Stimulated activated CD4-positive, alpha-beta T cell treated with anti-CD3 and anti-CD28 coated beads, Interleukin-12 subunit alpha, Interleukin-12 subunit beta, amount 100 ng/mL, for 4 hours (primary cell): ENCODE data around the gene LAMTOR1.
"Not testable (repeated sequence)": the region's sequence is repeated elsewhere in the genome, so short reads cannot be mapped to it uniquely, and the experiment has no call there.

Source experiments
- DNase-seq: peaks from one replicate; pipeline ENCODE4 v3.0.0-alpha.2; 2020

Gene LAMTOR1

DNA sequence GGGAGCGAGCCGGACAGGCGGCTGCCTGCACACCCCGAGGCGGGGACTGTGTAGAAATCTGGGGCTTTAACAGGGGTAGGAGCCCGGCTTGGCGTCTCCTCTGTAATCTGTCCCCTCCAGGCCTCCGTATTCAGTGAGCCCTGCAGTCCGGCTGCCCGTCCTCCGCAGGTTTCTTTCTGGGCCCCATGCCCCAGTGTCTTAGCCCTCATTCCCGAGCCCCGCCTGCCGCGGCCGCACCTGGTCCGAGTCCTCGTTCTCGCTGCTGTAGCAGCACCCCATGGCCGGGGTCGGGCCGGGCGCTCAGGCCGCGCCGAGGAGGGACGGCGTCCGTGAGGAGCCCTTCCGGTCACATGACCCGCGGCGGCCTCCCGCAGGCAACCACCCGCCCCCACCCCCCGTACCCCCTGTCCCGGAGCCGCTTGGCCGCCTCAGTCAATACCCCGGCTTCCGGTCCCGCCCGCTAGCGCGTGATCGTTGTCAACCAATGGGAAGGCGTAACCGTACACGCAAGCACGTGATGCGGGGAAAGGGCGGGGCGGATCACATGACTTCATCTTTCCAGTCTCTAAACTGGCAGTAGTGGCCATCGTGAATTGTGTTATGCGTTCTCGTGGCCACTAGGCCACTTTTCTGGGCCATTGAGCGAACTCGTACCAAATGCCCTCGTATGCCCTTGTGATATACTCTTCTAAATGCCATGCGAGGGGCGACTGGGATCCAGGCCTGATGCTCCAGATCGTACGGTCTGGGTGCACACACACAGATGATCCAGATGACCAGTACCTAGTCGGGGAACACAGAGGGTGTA is at the start of gene LAMTOR1:
TSS of gene LAMTOR1 (minus strand) at position 352 of the 808 bp plus-strand sequence. CDS start at position 279, 73 bp downstream.
- DNase-seq: peak; percentile 96

DNA sequence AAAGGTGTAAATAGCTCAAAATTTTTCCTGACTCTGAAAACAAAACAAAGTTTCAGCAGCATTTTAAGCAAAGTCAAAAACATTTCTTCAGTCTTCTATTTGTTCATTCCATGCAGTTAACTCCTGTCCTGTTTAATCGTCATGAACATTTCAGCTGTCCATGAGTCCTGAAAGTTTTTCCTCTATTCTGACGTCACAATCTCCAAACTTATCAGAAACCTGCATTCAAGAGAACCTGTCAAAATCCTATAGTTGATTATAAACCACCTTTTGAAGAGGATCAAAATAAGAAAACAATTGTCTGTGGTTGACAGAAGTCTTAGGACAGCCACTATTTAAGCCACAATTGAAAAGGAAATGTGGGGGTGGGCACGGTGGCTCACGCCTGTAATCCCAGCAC is 47.8 kb upstream of the LAMTOR1 start:
- DNase-seq: no peak

DNA sequence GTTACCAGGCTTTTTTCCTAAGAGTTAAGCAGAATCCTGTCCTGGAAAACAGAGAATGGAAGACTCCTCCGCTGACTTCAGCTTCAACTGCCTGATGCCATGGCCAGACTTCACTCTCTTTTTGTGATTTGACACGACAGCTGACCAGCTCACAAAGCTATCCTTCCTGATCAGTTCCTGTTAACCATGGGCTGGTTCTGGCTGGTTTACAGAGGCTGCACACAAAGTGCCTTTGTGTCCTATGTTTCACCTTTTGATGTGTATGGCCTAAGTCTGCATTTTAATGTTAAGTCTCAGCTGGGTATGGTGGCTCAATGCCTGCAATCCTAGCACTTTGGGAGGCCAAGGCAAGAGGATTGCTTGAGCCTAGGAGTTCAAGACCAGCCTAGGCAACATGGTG is 43.5 kb upstream of the LAMTOR1 start:
- DNase-seq: no peak

DNA sequence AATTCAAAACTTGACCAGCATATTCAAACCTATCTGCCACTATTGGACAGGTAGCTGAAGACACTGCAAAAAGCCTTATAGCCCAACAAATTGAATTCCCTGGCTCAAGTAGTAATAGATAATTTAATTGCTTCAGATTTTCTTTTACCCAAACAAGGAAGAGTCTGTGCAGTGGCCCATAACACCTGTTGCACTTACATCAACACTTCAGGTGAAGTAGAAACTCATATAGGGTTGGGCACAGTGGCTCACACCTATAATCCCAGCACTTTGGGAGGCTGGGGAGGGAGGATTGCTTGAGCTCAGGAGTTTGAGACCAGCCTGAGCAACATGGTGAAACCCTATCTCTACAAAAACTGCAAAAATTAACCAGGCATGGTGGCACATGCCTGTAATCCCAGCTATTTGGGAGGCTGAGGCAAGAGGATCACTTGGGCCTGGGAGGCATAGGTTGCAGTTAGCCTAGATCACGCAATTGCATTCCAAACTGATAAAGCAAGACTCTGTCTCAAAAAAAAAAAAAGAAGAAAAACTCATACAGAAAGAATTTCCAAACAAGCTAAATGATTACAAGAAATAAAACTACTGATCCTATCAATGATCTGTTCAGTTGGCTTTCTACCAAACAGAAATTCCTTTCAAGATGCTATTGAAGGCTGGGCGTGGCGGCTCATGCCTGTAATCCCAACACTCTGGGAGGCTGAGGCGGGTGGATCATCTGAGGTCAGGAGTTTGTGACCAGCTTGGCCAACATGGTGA is 41.9 kb upstream of the LAMTOR1 start:
- no peak for DNase-seq

DNA sequence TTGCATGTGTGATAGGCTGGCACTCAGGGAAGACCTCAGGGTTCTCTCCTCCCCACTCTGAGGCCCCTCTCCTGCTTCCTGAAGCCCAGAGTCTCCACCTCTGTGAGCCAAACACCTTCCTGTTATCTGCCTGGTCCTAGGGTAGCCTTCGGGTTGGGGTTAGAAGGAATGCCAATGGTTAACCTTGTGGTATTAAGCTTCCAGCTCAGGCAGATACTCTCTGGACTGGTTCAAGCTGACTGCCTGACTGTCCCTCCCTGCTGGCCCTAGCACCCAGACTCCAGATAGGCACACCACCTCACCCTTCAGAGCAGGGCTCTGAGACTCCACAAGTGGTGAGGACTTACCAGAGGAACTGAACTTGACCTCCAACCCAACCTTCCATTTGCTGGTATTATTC is 39.4 kb upstream of the LAMTOR1 start:
- not testable (repeated sequence) for DNase-seq

DNA sequence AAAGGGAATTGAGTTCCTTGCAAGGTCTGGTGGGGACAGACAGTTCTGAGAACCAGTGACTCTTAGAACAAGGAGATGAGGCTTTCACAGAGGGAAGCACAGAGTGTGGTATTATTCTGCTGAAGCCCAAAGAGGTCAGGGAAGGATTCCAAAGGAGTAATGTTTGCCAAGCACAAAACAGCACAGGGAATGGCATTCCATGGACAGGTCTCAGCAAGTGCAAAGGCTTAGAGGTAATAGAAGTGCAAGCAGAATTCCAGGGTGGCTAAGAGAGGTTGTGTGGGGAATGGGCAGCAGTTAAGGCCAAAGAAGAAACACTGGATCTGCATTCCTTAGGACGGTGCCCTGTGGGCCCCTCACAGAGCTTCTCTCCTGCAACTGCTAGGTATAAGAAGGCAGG is 39.0 kb upstream of the LAMTOR1 start:
- DNase-seq: not testable (repeated sequence)

DNA sequence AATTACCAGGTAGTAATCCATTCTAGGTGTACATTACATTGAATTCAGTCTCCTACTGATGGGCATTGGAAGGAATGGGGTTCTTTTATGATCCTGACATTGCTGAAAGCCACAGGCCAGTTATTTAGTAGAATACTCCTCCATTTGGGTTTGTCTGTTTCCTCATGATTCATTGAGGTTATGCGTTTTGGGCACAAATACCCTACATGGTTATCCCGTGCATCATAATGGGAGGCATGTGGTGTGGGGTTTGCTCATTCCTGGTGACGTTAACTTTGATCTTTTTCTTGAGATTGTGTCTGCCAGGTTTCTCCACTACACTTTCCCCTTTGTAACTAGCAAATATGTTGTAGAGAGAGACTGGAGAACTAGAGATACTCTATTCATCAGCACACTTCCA is 38.0 kb upstream of the LAMTOR1 start:
- DNase-seq: no peak

DNA sequence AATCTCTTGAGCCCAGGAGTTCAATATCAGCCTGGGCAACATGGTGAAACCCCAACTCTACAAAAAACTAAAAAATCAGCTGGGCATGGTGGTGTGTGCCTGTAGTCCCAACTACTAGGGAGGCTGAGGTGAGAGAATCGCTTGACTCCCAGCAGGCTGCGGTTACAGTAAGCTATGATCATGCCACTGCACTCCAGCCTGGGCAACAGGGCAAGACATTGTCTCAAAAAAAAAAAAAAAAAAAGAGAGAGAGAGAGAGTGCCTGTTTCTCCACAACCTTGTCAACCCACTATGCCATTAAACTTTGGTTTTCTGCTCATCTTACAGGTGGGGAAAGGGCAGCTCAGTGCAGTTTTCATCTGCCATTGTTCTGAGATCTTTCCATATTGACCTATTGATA is 37.6 kb upstream of the LAMTOR1 start:
- DNase-seq: no peak

DNA sequence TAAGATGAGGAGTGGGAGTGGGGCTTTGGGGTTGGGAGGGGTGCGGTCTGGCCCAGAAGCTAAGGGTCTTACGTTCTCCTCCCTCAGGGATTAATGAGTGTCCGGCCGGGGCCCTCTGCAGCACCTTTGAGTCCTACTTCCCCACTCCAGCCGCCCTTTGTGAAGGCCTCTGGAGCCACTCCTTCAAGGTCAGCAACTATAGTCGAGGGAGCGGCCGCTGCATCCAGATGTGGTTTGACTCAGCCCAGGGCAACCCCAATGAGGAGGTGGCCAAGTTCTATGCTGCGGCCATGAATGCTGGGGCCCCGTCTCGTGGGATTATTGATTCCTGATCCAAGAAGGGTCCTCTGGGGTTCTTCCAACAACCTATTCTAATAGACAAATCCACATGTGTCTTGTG is 36.4 kb upstream of the LAMTOR1 start:
- DNase-seq: no peak

DNA sequence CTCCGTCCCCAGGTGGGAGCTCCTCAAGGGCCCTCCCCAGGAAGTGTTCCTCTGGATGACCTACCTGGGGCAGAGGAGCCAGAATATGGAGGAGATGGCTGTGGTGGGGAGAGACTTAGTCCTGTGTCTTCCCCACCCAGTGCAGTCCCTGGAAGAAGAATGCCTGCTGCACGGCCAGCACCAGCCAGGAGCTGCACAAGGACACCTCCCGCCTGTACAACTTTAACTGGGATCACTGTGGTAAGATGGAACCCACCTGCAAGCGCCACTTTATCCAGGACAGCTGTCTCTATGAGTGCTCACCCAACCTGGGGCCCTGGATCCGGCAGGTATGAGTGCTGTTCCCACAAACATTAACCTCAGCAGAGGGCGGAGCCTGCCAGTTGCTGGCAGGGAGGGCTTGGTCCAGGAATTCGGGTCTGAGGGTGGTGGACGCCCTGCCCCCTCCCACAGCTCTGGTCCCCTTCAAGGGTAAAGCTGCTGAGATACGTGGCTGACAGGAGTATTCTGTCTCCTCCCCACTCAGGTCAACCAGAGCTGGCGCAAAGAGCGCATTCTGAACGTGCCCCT is 35.8 kb upstream of the LAMTOR1 start:
- DNase-seq: no peak

DNA sequence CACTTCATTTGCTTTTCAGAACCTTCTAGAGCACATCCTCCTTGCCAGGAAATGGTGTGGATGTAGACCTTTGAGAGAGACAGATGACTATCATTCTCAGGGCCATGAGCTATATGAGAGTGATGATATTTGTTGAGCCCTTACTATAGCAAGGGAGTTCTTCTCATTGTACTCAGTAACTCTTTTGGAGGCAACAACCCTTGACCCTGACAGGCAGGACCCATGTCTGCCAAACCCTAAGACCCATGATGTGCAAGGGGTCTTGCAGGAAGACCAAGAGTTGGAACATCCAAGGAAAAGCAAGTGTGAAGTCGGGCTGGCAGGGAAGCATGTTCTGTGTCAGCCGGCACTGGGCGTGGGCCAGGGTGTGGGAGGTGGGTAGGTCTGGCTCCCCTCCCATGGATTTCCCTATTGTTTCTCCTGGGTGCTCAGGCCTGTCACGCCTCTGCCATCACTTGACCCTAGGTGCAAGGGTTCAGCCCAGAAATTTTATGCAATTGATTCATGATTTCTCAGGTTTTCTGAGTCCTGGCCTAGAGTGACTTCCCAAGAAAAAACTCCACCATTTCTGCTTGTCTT is 33.7 kb upstream of the LAMTOR1 start:
- no peak for DNase-seq

DNA sequence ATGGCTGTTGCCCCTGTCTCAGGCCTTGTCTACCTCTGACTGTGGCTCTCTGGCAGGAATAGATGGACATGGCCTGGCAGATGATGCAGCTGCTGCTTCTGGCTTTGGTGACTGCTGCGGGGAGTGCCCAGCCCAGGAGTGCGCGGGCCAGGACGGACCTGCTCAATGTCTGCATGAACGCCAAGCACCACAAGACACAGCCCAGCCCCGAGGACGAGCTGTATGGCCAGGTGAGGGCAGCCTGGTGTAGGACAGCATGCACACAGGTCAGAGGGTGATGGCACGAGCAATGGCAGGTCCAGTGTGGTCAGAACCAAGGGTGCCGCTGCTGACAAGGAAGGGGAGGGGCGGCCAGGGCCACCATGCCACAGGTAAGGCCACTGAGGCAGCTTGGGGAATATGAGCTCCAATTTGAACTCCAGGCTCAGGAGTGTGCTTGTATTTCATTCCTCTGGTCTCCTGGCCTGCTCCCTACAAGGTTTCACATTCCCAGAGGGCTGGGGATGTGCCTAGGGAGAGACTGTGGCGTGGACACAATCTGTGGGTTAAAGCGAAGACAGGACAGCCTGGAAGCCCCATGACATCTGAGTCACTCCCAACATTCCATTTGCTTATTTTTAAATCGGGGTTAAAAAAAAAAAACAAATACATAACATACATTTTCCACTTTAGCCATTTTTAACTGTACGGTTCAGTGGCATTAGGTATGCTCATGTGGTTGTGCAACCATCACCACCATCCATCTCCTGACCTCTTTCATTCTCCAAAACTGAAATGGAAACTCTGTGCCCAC is 33.0 kb upstream of the LAMTOR1 start:
- no peak for DNase-seq

DNA sequence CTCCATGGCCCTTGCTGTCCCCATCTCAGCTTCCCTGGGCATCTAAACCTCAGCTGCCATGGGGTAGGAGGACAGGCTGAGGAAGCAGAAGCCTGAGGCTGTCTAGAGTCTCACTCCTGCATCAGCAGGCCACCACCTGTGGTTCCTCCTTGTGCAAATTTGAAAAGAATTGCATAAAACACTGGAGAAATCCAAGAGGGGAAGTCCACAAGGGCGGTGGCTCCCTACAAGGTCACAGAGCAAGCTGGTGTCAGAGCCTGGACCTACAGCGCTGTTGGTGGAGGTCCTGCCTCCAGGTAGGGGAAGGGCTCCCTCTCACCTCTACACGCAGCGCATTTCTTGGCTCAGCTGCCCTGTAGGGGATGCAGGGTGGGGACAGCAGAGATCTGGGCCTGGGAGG is 32.4 kb upstream of the LAMTOR1 start, which contains the start of gene FOLR3:
TSS of gene FOLR3 (plus strand) at position 253 of the 400 bp plus-strand sequence. CDS start 228 bp downstream, outside the sequence.
- DNase-seq: not testable (repeated sequence)

DNA sequence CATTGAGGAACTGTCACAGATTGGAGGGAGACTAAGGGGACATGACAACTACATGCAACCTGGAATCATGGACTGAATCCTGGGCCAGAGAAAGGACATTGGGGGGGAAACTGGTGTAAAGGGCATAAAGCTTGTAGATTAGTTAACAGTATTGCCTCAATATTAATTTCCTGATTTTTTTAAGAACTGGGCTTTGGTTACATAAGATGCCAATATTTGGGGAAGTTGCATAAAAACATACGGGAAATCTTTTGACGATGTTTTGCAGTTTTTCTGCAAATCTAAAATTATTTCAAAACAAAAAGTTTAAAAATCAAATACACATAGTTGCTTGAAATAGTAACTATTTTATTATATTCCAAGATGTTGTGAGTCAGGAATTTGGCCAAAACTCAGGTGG is 29.5 kb upstream of the LAMTOR1 start:
- no peak for DNase-seq

DNA sequence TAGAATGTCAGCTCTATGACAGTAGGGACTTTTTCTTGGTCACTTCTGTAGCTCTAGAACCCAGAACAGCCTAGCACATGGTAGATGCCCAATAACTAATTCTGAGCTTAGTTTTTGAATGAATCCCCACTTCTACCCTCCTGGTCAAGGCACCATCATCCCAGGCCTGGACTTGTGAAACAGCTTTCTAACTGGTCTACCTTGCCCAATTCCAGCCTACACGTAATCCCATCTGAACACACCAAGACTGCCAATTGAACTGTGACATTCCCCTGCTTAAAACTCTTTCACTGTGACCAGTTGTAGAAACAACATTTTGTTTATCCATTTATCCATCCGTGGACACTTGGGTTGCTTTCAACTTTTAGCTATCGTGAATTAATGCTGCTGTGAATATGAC is 26.3 kb upstream of the LAMTOR1 start:
- DNase-seq: no peak

DNA sequence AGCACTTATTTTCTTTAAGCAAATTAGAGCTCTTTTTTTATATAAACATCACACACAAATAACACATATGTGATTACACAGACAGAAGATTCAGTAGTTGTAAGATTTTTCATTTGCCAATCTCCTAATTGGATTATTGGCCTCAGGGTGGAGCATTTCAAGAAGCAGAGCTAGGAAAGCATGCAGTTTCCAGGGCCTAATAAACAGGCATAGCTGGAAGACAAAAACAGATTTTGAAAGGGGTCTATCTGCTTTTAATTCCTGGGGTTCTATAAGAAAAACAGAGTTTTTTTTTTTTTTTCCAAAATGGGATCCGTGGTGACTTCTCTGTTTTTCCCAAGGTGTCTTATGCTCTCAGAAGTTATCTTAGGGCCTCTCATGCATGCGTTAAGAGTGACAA is 24.8 kb upstream of the LAMTOR1 start:
- no peak for DNase-seq

DNA sequence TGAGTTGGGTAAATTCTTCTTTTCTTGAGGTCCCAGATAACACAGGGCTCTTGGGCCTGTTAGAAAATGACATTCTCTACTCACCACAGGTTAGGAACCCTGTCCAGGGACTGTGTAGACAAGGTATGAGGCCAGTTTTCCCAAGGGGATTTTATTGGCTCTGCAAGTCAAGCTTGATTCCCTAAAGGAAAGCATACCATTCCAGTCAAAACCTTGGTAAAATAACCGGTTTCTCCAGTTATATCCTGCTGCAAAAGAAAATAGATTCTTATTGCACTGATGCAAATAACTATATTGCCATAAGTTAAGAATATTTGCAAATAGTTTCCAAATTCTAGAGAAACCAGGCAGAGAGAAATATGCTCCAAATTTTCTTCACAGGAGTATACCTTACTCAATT is 22.9 kb upstream of the LAMTOR1 start:
- DNase-seq: no peak

DNA sequence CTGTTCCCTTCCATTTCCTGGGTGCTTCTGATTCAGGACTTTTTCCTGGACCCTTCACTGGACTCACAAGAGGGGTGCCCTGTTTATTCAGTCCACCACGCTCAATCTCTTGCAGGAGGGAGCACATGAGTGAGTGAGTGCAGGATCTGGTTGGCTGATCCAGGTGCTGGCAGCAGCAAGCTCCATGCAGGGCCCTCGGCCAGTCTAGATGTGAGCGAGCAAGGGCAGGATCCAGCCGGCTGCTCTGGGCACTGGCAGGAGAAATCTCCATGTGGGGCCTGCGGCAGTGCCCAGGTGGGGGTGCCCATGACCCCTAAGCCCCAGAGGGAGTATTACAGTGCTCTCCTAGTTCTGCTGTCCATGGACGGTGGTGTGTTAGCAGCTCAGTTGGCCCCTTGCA is 20.9 kb upstream of the LAMTOR1 start:
- DNase-seq: no peak

DNA sequence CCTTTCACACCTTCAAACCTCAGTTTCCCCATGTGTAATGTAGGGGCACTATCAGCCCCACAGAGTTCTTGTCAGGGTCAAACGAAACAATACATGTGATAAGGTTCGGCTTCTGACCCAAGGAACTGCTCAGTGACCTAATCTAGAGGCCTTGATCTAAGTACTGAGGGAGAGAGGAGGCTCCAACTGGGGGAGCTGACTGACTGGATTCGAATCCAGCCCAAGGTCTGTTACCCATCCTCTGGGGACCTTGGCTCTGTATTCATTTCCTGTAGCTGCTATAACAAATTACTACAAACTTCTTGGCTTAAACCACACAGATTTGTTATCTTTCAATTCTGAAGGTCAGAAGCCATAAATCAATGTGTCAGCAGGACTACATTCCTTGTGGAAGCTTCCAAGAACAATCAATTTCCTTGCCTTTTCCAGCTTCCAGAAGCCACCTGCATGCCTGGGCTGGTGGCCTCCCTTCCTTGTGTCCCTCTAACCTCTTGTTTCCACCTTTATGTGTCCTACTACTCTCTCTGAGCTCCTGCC is 20.1 kb upstream of the LAMTOR1 start:
- no peak for DNase-seq

DNA sequence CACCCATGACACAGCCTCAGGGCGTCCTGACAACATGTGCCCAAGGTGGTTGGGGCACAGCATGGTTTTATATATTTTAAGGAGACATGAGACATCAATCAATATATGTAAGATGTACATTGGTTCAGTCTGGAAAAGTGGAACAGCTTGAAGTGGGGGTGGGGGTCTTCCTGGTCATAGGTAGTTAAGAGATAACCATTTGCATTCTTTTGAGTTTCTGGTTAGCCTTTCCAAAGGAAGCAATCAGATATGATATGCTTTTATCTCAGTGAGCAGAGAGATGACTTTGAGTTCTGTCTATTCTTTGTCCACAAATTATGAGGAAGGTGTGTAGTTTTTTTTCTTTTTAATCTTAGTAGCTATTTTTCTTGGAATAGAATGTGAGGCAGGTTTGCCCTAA is 19.5 kb upstream of the LAMTOR1 start:
- no peak for DNase-seq

DNA sequence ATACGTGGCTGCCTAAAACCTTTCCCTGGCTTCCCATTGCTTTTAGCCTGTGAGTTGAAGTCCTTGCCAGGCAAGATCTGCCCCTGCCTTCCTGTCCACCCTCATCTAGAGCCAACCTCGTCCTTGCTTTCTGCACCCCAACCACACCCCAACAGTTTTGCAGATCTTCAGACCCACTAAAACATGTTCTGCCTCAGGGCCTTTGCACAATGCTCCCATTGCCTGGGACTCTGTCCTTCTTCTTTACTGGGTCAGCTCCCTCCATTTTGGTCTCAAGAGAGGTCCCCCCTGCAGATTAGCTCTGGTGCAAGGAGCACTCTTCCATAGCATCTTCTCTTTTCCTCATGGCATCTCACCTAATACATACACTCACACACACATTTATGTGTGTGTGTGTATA is 17.8 kb upstream of the LAMTOR1 start:
- DNase-seq: no peak

DNA sequence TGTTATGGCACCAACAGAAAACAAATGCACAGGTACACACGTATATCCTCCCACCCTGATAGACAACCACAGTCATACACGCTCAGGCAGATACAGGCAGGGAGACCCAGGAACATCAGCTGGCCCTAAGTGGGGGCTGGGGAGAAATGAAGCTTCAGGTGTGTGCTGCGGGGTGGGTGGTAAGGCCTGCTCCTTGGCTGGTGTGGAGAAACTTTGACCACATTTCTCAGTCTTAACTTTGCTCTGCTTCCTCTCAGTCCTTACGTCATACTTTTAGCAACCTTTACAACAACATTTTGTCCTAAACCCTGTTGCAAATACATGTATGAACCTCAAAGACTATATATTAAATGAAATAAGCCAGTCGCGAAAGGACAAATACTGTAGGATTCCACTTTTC is 16.1 kb upstream of the LAMTOR1 start:
- DNase-seq: no peak
